NCI-H187 (cell line): ENCODE results near the gene FGF12.

Experiments used
- DNase-seq, 2 experiments: peaks; one replicate each; lab custom pipeline; 2025; lab: John Stamatoyannopoulos, UW

Gene FGF12

GRCh38 chr3:192409838-192410683 is 317.3 kb downstream of the FGF12 start:
- no peak for DNase-seq

GRCh38 chr3:192409201-192409837 is 318.0 kb downstream of the FGF12 start:
- no peak for DNase-seq

GRCh38 chr3:192408647-192409200 is 318.6 kb downstream of the FGF12 start:
- no peak for DNase-seq

GRCh38 chr3:192408007-192408646 is 319.2 kb downstream of the FGF12 start:
- DNase-seq = no peak

GRCh38 chr3:192399767-192400166 is 327.6 kb downstream of the FGF12 start:
- DNase-seq = no peak

GRCh38 chr3:192397012-192397411 is 330.3 kb downstream of the FGF12 start:
- DNase-seq = no peak

GRCh38 chr3:192395506-192395905 is 331.8 kb downstream of the FGF12 start:
- no peak for DNase-seq

GRCh38 chr3:192392986-192393385 is 334.4 kb downstream of the FGF12 start:
- DNase-seq = no peak

- no peak for DNase-seq
These were observed 344.5 kb downstream of the FGF12 start for GRCh38 chr3:192382861-192383260.

- DNase-seq = no peak
These were observed 353.8 kb downstream of the FGF12 start for GRCh38 chr3:192373586-192373985.

GRCh38 chr3:192373032-192373431 is 354.3 kb downstream of the FGF12 start:
- DNase-seq = no peak

- DNase-seq = no peak
These were observed 354.7 kb downstream of the FGF12 start for GRCh38 chr3:192372616-192373015.

GRCh38 chr3:192371870-192372400 is 355.4 kb downstream of the FGF12 start:
- DNase-seq = no peak

- no peak for DNase-seq
These were observed 359.7 kb downstream of the FGF12 start for GRCh38 chr3:192367616-192368015.

GRCh38 chr3:192366916-192367315 is 360.4 kb downstream of the FGF12 start:
- DNase-seq = no peak

- DNase-seq = no peak
These were observed 361.8 kb downstream of the FGF12 start for GRCh38 chr3:192365571-192365970.

- no peak for DNase-seq
These were observed 363.0 kb downstream of the FGF12 start for GRCh38 chr3:192364316-192364715.

GRCh38 chr3:192354687-192355086 is 372.7 kb downstream of the FGF12 start:
- no peak for DNase-seq

GRCh38 chr3:192352142-192352541 is 375.2 kb downstream of the FGF12 start:
- DNase-seq = no peak

GRCh38 chr3:192351441-192351840 is 375.9 kb downstream of the FGF12 start:
- DNase-seq = no peak

- no peak for DNase-seq
These were observed 387.3 kb downstream of the FGF12 start for GRCh38 chr3:192340031-192340430.

GRCh38 chr3:192339214-192339613 is 388.1 kb downstream of the FGF12 start:
- no peak for DNase-seq
